ENCODE results near the gene IP6K2.

Gene IP6K2

DNA sequence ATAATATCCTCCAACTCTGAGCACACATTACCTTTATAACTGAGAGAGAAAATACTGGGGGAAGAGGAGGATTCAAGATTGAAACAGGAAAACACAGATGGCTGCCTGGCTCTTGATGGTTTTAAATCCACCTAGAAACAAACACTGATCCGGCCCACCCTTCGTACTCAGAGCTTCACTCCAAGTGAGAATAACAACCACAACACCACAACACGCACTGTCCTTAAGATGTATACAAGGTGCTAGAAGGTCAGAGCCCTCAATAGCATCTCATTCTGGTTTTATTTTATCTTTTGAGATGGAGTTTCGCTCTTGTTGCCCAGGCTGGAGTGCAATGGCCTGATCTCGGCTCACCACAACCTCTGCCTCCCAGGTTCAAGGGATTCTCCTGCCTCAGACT, 9.9 kb downstream of the IP6K2 start:
- TF ChIP-seq, protein P1, sequence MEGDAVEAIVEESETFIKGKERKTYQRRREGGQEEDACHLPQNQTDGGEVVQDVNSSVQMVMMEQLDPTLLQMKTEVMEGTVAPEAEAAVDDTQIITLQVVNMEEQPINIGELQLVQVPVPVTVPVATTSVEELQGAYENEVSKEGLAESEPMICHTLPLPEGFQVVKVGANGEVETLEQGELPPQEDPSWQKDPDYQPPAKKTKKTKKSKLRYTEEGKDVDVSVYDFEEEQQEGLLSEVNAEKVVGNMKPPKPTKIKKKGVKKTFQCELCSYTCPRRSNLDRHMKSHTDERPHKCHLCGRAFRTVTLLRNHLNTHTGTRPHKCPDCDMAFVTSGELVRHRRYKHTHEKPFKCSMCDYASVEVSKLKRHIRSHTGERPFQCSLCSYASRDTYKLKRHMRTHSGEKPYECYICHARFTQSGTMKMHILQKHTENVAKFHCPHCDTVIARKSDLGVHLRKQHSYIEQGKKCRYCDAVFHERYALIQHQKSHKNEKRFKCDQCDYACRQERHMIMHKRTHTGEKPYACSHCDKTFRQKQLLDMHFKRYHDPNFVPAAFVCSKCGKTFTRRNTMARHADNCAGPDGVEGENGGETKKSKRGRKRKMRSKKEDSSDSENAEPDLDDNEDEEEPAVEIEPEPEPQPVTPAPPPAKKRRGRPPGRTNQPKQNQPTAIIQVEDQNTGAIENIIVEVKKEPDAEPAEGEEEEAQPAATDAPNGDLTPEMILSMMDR (IDR thresholded peaks at IDR 0.05; ENCODE audit: low read depth, low read length, missing control alignments) = no peak
- no peak for DNase-seq (ENCODE audit: low read depth)
- no peak overlapping the region for H3K4me3 ChIP-seq (ENCODE audit: low read depth, low read length)

DNA sequence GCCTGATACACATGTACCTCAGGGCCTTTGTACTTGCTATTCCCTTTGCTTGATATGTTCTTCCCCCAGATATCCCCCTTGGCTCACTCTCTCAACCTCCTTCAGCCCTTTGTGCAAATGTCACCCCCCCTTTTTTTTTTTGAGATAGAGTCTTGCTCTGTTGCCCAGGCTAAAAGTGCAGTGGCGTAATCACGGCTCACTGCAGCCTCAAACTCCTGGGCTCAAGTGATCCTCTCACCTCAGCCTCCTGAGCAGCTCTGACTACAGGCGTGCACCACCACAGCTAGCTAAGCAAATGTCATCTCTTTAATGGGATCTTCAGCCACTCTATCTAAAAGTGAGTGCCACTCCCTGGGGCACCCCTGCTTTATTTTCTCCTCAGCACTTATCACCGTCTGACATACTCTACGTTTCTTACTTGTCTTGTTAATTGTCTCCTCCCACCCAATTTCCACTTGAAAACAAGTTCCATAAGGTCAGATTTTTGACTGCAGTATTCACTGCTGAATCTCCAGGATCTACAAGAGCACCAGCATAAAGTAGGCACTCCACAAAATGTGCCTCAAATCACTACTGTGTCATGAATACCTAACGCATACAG, 14.6 kb downstream of the IP6K2 start:
- H3K4me3 ChIP-seq (ENCODE audit: low read depth, low read length) = no peak overlapping the region
- no peak for DNase-seq (ENCODE audit: low read depth)

GRCh38 chr3:48700731-48701405, 16.2 kb downstream of the IP6K2 start:
- H3K4me3 ChIP-seq (ENCODE audit: low read depth, low read length) = no peak overlapping the region
- DNase-seq (ENCODE audit: low read depth) = no peak
- TF ChIP-seq, protein P1 (IDR thresholded peaks at IDR 0.05; ENCODE audit: low read depth, low read length, missing control alignments) = no peak

More for the DNA sequence above, 14.6 kb downstream of the IP6K2 start:
- TF ChIP-seq, protein P1 (IDR thresholded peaks at IDR 0.05; ENCODE audit: low read depth, low read length, missing control alignments) = no peak

- TF ChIP-seq, protein P1 (IDR thresholded peaks at IDR 0.05; ENCODE audit: low read depth, low read length, missing control alignments) = no peak
- DNase-seq (ENCODE audit: low read depth) = no peak
- H3K4me3 ChIP-seq (ENCODE audit: low read depth, low read length) = no peak overlapping the region
Observed at GRCh38 chr3:48698891-48699290, 18.1 kb downstream of the IP6K2 start.

DNA sequence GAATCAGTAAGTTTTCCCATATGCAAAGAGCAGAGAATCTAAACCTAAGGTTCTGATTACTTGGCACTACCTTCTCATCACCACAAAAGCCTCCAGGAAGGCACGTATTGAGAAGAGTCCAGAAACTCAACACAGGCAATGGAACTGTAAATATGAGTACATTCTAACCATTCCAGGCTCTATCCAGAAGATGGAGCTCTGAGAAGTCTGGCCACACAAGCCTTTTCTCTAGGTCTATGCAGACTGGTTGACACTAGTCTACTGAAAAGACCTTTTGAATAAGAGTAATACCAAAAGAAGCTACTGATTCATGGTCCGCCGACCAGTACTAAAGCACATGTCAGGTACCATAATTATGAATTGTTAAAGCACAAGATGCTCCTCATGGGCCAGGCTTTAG, 19.1 kb downstream of the IP6K2 start:
- DNase-seq (ENCODE audit: low read depth) = no peak
- TF ChIP-seq, protein P1 (IDR thresholded peaks at IDR 0.05; ENCODE audit: low read depth, low read length, missing control alignments) = peak; percentile 5
- no peak overlapping the region for H3K4me3 ChIP-seq (ENCODE audit: low read depth, low read length)

- TF ChIP-seq, protein P1 (IDR thresholded peaks at IDR 0.05; ENCODE audit: low read depth, low read length, missing control alignments) = no peak
- no peak for DNase-seq (ENCODE audit: low read depth)
- no peak overlapping the region for H3K4me3 ChIP-seq (ENCODE audit: low read depth, low read length)
Observed at GRCh38 chr3:48696601-48697000, 20.4 kb downstream of the IP6K2 start.

DNA sequence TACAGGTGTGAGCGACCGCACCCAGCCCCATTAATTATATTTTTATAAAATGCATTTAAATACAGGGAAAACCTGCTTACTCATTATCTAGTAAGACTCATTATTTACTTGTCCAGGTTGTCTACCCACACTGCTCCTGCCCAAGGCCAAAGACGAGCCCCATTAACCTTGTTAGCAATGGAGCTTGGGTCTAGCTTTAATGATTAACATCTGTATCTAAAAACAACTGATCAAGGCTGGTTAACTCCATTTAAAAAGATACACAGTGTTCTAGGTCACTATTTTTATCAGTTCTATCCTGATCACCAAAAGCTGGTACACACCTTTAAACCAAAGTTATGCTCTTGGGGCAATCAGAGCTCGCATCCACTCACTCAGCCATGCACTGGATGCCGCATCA, 20.9 kb downstream of the IP6K2 start:
- TF ChIP-seq, protein P1 (IDR thresholded peaks at IDR 0.05; ENCODE audit: low read depth, low read length, missing control alignments) = no peak
- no peak overlapping the region for H3K4me3 ChIP-seq (ENCODE audit: low read depth, low read length)
- DNase-seq (ENCODE audit: low read depth) = no peak
